ENCODE measurements around the gene APOL3. TPM values are rescaled to one million over a fixed set of nuclear protein-coding genes. Genes with fewer than 3 reads are reported as not detected.

APOL3 gene
- total and polyA plus RNA-seq, 10 of the 15 experiments (the other 5 are each of a cell fraction or from before 2014, with no cell fraction given) = 6.9 to 66.8 (median 48.5) TPM

GRCh38 chr22:36180038-36180880 lies 19.7 kb upstream of the APOL3 start:
- H4K20me1 ChIP-seq (ENCODE audit: control insufficient read depth, insufficient read depth) = no peaks in the 10 kb centered on the region
- FAIRE-seq (peak; percentile 93), DNase-seq (ENCODE audit: low read depth, low spot score) (no peak), ATAC-seq (peak; percentile 100)
- in situ Hi-C loops (cut with MboI) = loop anchor here (5.0 kb wide), 1 partner anchor 38 kb away; no protein-coding TSS in a partner anchor
- H2AFZ ChIP-seq (ENCODE audit: control insufficient read depth, low read depth, low read length) = peak overlapping the region; percentile 24; the same call in 1 of the 2 replicates
- H3K4me2 ChIP-seq (ENCODE audit: control insufficient read depth, insufficient read depth) = no peak overlapping the region
- no TSS peak for BruUV-seq (replicated peaks)
- TF ChIP-seq RAD21 (IDR thresholded peaks at IDR 0.05; ENCODE audit: insufficient read depth, low read depth, low read length) (peak; percentile 86), ZNF207 (IDR thresholded peaks at IDR 0.05; ENCODE audit: borderline replicate concordance) (no peak), CBFB (IDR thresholded peaks at IDR 0.05; ENCODE audit: low read depth) (no peak), MXI1 (IDR thresholded peaks at IDR 0.05; ENCODE audit: low read depth, low read length) (no peak), YY1 (IDR thresholded peaks at IDR 0.05; ENCODE audit: low read depth, low read length) (peak; percentile 81), FOXM1 (IDR thresholded peaks at IDR 0.05; ENCODE audit: low read depth, low read length) (no peak), PAX8 (IDR thresholded peaks at IDR 0.05) (no peak), SMC3 (IDR thresholded peaks at IDR 0.05; ENCODE audit: borderline replicate concordance, low read length) (peak; percentile 94), POLR2AphosphoS5 (IDR thresholded peaks at IDR 0.05; ENCODE audit: low read length) (no peak), SP1 (IDR thresholded peaks at IDR 0.05; ENCODE audit: low read depth, low read length) (no peak), IRF3 (IDR thresholded peaks at IDR 0.05) (no peak), BCL11A (IDR thresholded peaks at IDR 0.05; ENCODE audit: low read depth, low read length) (no peak), CTCF (IDR thresholded peaks at IDR 0.05 in 2 of 3, conservative IDR thresholded peaks at IDR 0.05 in 1 of 3; ENCODE audit: control insufficient read depth in 2 of 3, extremely low read depth in 1 of 3, insufficient read depth in 1 of 3, low read depth in 3 of 3, low read length in 3 of 3) (peak; percentile 90 to 91 (median 91)), CBX5 (IDR thresholded peaks at IDR 0.05; ENCODE audit: low read depth) (no peak)
- ChIA-PET POLR2A (no interaction called here), SMC1A (ENCODE audit: uncharacterized antibody, unreplicated experiment) (interaction anchor here (0.7 to 11.2 kb wide), 11 partner anchors 19 to 249 kb away, joined by 3 to 154 read pairs (median 3); partner anchors contain the start of genes APOL3 and APOL4), CTCF (interaction anchor here (0.6 to 7.4 kb wide), 21 partner anchors 9 to 249 kb away, joined by 3 to 150 read pairs (median 5); partner anchors contain the start of genes APOL2 and APOL3), RAD21 (ENCODE audit: unreplicated experiment) (interaction anchor here (1.4 to 5.0 kb wide), 6 partner anchors 19 to 327 kb away, joined by 3 to 71 read pairs (median 8); partner anchors contain the start of genes APOL3 and FOXRED2)
- intact Hi-C loops (cut with micrococcal nuclease; ENCODE audit: unreplicated experiment) = loop anchor here (1.0 kb wide), 1 partner anchor 35 kb away; no protein-coding TSS in a partner anchor
- no peak overlapping the region for H3K27ac ChIP-seq (ENCODE audit: control insufficient read depth, insufficient read depth)
- no peaks in the 10 kb centered on the region for H3K36me3 ChIP-seq (ENCODE audit: control insufficient read depth in 2 of 2, insufficient read depth in 2 of 2, low read length in 1 of 2)
- H3K9me3 ChIP-seq (replicated peaks; ENCODE audit: control insufficient read depth, insufficient read depth, low read length) = no peaks in the 10 kb centered on the region
- no peak overlapping the region for H3K9ac ChIP-seq (ENCODE audit: control insufficient read depth, insufficient read depth, low read length)
- H3K79me2 ChIP-seq (ENCODE audit: control insufficient read depth, insufficient read depth, low read length) = no peaks in the 10 kb centered on the region
- no peaks in the 10 kb centered on the region for H3K27me3 ChIP-seq (replicated peaks in 1 of 2; ENCODE audit: control insufficient read depth in 2 of 2, insufficient read depth in 2 of 2, low read length in 1 of 2)
- no peaks in the 10 kb centered on the region for H3K4me1 ChIP-seq (ENCODE audit: control insufficient read depth, insufficient read depth, low read length)
- no peak overlapping the region for H3K4me3 ChIP-seq
- WGBS (ENCODE audit: insufficient coverage, insufficient replicate concordance, low lambda C conversion rate, missing lambda C conversion rate) = 38% methylated on average over 22 of the region's 22 CpGs
